OCI-LY7 (cell line): ENCODE measurements around the gene CPTP.

Experiments
- EZH2phosphoT487 ChIP-seq: fragments of 200-600 bp; sonication (generic); IDR thresholded peaks from 2 replicates; pipeline ENCODE4 v1.6.1; 2018; ENCODE audit warnings: low read depth, borderline replicate concordance, mild to moderate bottlenecking, mixed run types, antibody characterized with exemption, low read length, moderate library complexity, mixed read lengths
- TF ChIP-seq, protein P1 (sequence below): fragments of 200-600 bp; sonication (generic); conservative IDR thresholded peaks from 2 replicates; pipeline ENCODE4 v1.5.1; 2014; ENCODE audit warnings: mild to moderate bottlenecking, antibody characterized with exemption, low read length, moderate library complexity, mixed read lengths

DNA sequence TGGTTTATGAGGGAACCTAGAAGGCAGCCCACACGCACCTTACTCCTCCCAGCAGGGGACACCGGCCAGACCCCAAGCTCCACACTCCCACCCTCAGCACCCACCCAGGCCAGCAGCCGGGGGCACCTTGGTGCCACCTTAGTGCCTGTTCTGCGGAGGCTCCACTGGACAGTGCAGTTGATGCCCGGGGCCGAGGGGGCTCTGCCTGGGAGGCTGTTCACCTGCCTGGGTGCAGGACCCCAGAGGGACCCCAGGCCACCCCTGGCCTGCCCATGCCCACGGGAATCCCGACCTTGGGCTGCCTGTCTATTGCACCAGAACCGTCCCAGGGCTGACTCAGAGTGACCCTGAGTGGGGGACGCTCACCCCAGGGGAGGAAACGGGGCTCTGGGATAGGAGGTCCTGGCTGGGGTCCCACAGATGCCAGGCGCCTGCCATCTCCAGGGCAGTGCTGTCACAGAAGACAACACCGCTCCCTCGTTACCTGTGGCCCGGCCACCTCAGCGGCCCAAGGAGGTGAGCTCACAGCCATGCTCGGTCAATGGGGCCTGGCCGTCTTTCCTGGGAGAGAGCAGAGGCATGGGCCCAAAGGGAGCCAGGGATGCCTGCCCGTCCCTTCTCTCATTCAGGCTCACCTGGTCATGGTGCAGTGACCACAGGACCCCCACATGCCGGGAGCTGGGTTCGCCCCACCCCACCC, 43.7 kb upstream of the CPTP start:
- TF ChIP-seq, protein P1, sequence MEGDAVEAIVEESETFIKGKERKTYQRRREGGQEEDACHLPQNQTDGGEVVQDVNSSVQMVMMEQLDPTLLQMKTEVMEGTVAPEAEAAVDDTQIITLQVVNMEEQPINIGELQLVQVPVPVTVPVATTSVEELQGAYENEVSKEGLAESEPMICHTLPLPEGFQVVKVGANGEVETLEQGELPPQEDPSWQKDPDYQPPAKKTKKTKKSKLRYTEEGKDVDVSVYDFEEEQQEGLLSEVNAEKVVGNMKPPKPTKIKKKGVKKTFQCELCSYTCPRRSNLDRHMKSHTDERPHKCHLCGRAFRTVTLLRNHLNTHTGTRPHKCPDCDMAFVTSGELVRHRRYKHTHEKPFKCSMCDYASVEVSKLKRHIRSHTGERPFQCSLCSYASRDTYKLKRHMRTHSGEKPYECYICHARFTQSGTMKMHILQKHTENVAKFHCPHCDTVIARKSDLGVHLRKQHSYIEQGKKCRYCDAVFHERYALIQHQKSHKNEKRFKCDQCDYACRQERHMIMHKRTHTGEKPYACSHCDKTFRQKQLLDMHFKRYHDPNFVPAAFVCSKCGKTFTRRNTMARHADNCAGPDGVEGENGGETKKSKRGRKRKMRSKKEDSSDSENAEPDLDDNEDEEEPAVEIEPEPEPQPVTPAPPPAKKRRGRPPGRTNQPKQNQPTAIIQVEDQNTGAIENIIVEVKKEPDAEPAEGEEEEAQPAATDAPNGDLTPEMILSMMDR, result no peak
- no peak for TF ChIP-seq EZH2phosphoT487
